Activated CD4-positive, alpha-beta T cell treated with anti-CD3 and anti-CD28 coated beads, Interleukin-2, amount 50 U/mL, for 4 hours (primary cell): ENCODE data around the gene LTF.
"Not testable (repeated sequence)": the region's sequence is repeated elsewhere in the genome, so short reads cannot be mapped to it uniquely, and the experiment has no call there.

ENCODE experiments used
- DNase-seq, 2 experiments: peaks; one replicate each; pipeline ENCODE4 v3.0.0-alpha.2; 2020

Gene LTF

GRCh38 chr3:46464326-46465195 lies at the start of gene LTF:
TSS of gene LTF (minus strand) at chr3:46464905. CDS start at chr3:46464867, 38 bp downstream.
- DNase-seq: no peak

DNA sequence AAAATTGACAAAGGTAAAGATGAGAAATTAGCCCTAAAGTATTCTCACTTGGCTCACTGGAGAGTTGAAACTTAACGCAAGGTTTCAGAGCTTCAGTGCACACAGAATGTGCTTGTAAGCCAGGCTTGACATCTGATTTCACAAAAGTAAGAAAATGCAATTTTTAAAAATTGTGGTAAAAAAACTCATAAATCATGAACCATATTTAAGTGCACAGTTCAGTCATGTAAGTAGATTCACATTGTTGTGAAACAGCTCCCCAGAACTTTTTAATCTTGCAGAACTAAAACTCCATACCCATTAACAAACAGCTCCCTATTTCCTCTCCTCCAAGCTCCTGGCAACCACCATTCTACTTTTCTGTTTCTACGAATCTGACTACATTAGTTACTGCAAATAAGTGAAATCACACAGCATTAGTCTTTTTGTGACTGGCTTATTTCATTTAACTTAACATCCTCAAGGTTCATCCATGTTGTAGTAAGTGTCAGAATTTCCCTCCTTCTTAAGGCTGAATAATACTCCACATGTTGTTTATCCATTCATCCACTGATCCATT lies 47.6 kb upstream of the LTF start:
- no peak for DNase-seq

DNA sequence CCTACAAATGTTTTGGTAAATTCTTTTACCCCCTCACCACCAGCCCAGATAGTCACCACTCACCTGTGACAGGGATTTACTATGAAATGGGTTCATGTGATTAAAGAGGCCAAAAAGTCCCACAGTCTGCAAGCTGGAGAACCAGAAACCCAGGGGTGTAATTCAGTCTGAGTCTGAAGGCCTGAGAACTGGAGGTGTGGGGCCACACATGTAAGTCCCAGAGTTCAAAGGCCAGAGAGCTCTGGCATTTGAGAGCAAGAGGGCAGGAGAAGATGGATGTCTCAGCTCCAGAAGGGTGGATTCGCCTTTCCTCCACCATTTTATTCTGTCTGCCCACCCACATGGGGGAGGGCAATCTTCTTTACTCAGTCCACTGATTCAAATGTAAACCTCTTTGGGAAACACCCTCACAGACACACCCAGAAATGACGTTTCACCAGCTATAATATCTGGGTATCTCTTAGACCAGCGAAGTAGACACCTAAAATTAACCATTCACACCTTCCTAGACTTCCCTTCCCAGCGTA lies 45.0 kb upstream of the LTF start:
- no peak for DNase-seq

GRCh38 chr3:46508850-46509591 lies 44.3 kb upstream of the LTF start:
- no peak for DNase-seq

DNA sequence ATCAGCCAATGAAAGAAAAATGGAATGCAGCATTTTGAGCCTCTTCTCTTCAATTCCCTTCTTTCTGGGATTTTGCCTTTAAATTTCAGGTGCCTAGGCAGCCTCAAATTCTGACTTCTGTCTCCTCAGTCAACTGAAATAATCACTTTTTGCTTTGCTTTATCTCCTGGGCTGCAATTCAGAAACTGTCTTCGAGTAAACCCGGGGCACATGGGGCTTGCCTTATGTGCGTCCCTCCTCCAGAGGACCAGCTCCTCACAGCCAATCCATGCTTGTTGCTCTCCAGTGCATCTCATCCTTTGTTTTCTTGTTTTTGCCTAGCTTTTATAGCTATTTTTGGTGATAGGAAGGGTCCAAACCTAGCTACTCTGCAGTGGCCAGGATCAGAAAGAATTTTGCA lies 41.8 kb upstream of the LTF start:
- DNase-seq: no peak

DNA sequence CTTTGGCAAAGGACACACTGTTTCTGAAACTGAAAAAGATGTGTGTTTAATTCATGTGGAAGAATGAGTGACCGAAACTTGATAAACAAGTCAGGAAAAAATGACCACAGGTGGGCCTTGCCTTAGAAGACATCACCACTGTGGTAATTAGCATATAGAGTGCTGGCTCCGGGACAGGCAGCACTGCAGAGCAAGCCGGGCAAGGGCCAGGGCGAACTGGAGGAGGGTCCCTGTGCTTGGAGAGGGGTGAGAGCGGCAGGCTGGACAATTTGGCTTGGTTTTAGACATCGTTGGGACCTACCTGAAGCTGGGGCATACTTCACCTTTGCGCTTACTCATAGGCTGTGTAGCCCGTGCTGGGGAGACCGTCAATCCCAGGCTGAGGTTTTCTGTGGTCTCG lies 41.2 kb upstream of the LTF start:
- DNase-seq: no peak

DNA sequence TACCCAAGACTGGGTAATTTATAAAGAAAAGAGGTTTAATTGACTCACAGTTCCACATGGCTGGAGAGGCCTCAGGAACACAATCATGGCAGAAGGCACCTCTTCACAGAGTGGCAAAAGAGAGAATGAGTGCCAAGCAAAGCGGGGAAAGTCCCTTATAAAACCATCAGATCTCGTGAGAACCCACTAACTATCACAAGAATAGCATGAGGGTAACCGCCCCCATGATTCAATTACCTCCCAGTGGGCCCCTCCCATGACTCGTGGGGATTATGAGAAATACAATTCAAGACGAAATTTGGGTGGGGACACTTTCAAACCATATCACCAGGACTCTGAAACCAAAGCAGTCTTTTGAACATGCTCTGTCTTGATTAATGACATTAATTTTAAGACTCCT lies 40.1 kb upstream of the LTF start:
- DNase-seq: peak; percentile 17 to 31

DNA sequence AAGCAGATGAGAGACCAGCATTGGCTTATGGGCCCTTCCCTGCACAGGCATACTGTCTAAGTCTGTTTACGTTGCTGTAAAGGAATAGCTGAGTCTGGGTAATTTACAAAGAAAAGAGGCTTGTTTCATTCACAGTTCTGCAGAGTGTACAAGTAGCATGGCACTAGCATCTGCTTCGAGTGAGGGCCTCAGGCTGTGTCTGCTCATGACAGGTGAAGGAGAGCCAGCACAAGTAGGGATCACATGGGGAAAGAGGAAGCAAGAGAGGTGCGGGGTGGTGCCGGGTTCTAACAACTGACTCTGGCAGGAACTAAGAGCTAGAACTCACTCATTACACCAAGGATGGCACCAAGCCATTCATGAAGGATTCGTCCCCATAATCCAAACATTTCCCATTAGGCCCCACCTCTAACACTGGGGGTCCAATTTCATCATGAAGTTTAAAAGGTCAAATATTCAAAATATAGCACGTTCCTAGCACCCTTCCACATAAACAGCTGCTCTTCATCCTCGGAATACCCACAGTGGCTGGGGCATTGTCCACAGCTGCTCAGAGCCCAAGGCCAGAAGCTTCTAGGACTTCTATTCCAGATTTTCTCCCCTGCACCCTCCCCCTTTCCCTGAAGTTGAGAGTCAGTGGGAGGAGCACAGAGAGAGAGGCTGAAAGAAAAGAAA lies 38.6 kb upstream of the LTF start:
- DNase-seq: no peak

DNA sequence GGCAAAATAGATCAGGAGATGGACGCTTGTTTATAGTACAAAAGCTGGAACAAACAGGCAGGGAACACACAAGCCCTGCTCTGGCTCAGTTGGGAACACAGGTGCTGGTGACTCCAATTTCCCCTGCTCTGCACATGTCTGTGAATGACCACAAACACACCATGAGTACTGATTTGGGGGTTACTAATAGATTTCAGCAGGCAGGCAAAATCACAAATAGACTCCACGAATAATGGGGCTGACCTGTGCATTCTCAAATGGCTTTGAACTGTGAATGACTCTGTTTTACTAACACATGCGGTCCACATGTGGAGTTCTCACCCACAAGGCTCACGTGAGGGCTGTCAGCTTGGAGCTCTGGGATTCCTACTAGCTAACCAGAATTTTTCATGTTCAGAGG lies 37.0 kb upstream of the LTF start:
- DNase-seq: no peak

- DNase-seq: no peak
These were observed 36.2 kb upstream of the LTF start for GRCh38 chr3:46500656-46501635.

- no peak for DNase-seq
These were observed 34.3 kb upstream of the LTF start for GRCh38 chr3:46498916-46499519.

DNA sequence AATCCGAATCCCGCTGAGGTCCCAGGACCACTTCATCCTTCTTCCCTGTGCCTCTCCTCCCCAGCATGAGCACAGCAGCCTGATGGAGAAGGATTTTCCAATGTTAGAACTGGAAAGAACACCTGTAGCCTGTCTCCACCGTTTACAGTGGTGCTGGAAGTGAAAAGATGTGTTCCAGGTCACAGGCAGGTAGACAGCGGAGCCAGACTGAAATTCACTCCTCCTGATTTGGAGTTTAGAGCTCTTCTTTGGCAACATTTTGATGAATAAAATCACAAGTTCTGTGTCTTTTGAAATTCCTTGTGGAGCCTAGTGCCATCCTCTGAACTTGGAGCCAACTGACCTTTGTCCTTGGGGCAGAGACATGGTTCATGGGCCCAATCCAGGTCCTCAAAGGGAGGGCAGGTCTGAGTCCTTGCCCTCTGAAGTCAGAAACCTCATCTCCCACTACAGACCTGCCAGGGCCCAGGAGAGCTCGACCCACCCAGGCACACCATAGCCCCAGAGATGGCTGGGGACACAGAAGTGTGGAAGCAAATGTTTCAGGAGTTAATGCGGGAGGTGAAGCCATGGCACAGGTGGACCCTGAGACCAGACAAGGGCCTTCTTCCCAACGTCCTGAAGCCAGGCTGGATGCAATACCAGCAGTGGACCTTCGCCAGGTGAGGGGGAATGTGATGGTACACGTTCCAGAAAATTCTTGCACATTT lies 33.0 kb upstream of the LTF start, which contains the start of gene RTP3:
Gene RTP3, plus strand, starts transcription at position 421 of the 710 bp plus-strand sequence. Its CDS starts 87 bp downstream, at position 508.
- DNase-seq: no peak

DNA sequence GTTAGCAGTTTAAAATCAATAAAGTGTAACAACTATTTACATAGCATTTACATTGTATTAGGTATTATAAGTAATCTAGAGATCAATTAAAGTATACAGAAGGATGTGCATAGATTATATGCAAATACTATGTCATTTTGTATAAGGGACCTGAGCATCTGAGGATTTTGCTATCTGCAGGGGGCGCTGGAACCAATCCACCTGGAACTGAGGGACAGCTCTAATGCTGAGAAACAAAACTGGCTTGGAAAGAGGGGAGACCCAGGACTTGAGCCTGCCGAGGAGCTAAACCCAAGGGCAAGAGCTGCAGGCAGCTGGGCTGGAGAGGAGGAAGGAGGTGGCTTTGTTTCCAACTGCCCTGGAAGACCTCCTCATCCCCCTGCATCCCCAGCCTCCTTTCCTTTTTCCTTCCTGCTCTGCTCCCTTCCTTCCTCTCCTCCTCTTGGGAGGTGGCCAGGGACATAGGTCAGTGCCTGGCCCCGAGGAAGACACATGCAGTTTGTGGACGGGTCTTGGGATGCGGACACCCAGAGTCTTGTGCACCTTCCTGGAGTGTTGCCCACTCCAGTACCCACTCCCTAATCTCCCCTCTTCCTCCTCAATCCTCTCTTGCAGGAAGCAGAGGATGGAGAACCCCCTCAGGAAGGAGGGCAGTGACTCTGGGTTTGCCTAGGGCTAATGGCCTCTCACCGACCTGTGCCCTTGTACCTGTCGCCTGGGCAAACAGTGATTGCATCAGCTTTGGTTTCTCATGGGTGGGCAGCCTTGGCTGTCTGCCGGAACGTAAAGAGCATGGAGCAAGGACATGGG lies 32.2 kb upstream of the LTF start:
- DNase-seq: peak; percentile 56 to 57

DNA sequence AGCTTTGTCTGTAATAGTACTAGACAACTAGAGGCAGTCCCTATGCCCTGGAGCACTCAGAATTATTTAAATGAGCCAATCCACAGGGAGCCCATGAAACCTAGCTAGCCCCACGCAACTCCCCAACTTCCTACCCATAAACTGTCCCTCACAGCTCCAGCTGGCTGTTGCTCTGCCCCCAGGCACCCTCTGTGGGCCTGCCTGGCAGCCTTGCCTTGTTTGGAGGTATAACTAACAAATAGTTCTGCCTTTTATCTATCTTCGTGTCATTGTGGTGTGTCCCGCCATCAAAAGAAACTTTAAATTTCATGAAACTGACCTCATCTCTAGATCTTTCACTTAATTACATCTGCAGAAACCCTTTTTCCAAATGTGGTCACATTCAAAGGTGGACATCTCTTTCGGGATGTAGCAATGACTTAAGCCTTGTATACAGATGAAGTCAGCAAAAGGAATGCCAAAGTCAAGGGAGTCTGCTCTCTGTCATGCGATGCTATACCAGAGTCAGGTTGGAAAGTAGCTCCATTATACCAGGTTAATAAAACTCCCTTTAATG lies 31.3 kb upstream of the LTF start:
- no peak for DNase-seq

DNA sequence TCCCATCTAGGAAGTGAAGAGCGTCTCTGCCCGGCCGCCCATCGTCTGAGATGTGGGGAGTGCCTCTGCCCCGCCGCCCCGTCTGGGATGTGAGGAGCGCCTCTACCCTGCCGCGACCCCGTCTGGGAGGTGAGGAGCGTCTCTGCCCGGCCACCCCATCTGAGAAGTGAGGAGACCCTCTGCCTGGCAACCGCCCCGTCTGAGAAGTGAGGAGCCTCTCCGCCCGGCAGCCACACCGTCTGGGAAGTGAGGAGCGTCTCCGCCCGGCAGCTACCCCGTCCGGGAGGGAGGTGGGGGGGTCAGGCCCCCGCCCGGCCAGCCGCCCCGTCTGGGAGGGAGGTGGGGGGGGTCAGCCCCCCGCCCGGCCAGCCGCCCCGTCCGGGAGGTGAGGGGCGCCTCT lies 29.8 kb upstream of the LTF start:
- not testable (repeated sequence) for DNase-seq

DNA sequence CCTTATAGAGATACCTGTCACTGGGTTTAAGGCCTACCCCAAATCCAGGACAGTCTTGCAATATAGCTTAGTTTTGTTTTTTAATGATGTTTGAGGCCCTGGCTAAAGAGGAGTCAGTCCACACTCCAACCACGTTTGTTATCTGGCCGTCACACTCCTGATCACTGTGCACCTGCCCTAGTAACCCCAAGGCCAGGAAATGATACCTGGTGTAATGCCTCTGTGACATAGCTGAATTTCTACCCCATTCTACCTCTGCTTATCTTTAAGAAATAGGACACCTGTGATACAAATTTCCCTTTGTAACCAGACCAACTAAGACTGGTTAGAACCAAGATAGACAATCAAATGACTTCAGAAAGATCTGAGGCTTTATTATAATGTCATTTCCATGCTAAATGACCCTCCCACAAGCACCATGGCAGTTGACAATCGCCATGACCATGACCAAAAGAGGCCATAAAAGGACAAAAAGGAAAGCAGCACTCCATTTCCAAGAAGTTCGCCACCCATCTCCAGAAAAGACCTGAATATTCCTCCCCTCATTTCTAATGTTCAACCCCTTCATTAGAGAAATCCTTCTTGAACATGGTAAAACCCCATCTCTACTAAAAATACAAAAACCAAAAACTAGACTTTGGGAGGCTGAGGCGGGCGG lies 28.3 kb upstream of the LTF start:
- DNase-seq: no peak

GRCh38 chr3:46491089-46492070 lies 26.7 kb upstream of the LTF start:
- DNase-seq: no peak
